Measurements from ENCODE around the gene DXO. TPM values are rescaled to one million over a fixed set of nuclear protein-coding genes. Genes with fewer than 3 reads are reported as not detected.

Gene DXO
- polyA plus RNA-seq, 4 donors = 28.9 to 30.7 (median 29.5) TPM

- peak; percentile 95 to 98 (median 96) for DNase-seq (ENCODE audit: low read depth in 4 of 4, low spot score in 3 of 4)
Measured at GRCh38 chr6:31958741-31959739, 12.9 kb downstream of the DXO start, which contains the start of the genes NELFE and SKIC2. TSS of gene NELFE (minus strand) at chr6:31958971. CDS start at chr6:31958446, 525 bp downstream. TSS of gene SKIC2 (plus strand) at chr6:31959175. CDS start at chr6:31959193, 18 bp downstream.

GRCh38 chr6:31958412-31958740 lies 13.6 kb downstream of the DXO start:
- DNase-seq (ENCODE audit: low read depth in 4 of 4, low spot score in 3 of 4) = no peak

- DNase-seq (ENCODE audit: low read depth in 4 of 4, low spot score in 3 of 4) = no peak
Measured at GRCh38 chr6:31956796-31957195, 15.1 kb downstream of the DXO start.

GRCh38 chr6:31954511-31954910 lies 17.4 kb downstream of the DXO start:
- no peak for DNase-seq (ENCODE audit: low read depth in 4 of 4, low spot score in 3 of 4)

GRCh38 chr6:31952890-31953289 lies 19.0 kb downstream of the DXO start:
- DNase-seq (ENCODE audit: low read depth in 4 of 4, low spot score in 3 of 4) = no peak

- DNase-seq (ENCODE audit: low read depth in 4 of 4, low spot score in 3 of 4) = peak in 1 of 4 donors; percentile 34
Measured at GRCh38 chr6:31952140-31952805, 19.7 kb downstream of the DXO start.

GRCh38 chr6:31949926-31950548 lies 21.9 kb downstream of the DXO start:
- no peak for DNase-seq (ENCODE audit: low read depth in 4 of 4, low spot score in 3 of 4)

GRCh38 chr6:31948753-31949413 lies 23.1 kb downstream of the DXO start:
- DNase-seq (ENCODE audit: low read depth in 4 of 4, low spot score in 3 of 4) = no peak

- no peak for DNase-seq (ENCODE audit: low read depth in 4 of 4, low spot score in 3 of 4)
Measured at GRCh38 chr6:31948306-31948705, 23.6 kb downstream of the DXO start.

- DNase-seq (ENCODE audit: low read depth in 4 of 4, low spot score in 3 of 4) = no peak
Measured at GRCh38 chr6:31947864-31948263, 24.1 kb downstream of the DXO start.

GRCh38 chr6:31947070-31947675 lies 24.8 kb downstream of the DXO start:
- DNase-seq (ENCODE audit: low read depth in 4 of 4, low spot score in 3 of 4) = no peak

GRCh38 chr6:31946370-31946885 lies 25.5 kb downstream of the DXO start:
- DNase-seq (ENCODE audit: low read depth in 4 of 4, low spot score in 3 of 4) = no peak

- DNase-seq (ENCODE audit: low read depth in 4 of 4, low spot score in 3 of 4) = no peak
Measured at GRCh38 chr6:31945507-31946369, 26.2 kb downstream of the DXO start, which contains the start of gene CFB. TSS of gene CFB (plus strand) at chr6:31946095. CDS start at chr6:31946222, 127 bp downstream.

- no peak for DNase-seq (ENCODE audit: low read depth in 4 of 4, low spot score in 3 of 4)
Measured at GRCh38 chr6:31945154-31945506, 26.8 kb downstream of the DXO start.

- no peak for DNase-seq (ENCODE audit: low read depth in 4 of 4, low spot score in 3 of 4)
Measured at GRCh38 chr6:31943742-31944141, 28.2 kb downstream of the DXO start.

GRCh38 chr6:31940256-31940664 lies 31.7 kb downstream of the DXO start:
- DNase-seq (ENCODE audit: low read depth in 4 of 4, low spot score in 3 of 4) = no peak

GRCh38 chr6:31935823-31936222 lies 36.1 kb downstream of the DXO start:
- no peak for DNase-seq (ENCODE audit: low read depth in 4 of 4, low spot score in 3 of 4)

GRCh38 chr6:31935021-31935420 lies 36.9 kb downstream of the DXO start:
- DNase-seq (ENCODE audit: low read depth in 4 of 4, low spot score in 3 of 4) = no peak

GRCh38 chr6:31933537-31933936 lies 38.4 kb downstream of the DXO start:
- no peak for DNase-seq (ENCODE audit: low read depth in 4 of 4, low spot score in 3 of 4)
